Hepatocyte (in vitro differentiated cells): ENCODE results near the gene WIPF3. TPM values are rescaled to one million over a fixed set of nuclear protein-coding genes. Genes with fewer than 3 reads are reported as not detected.
A peak's percentile ranks its signal among the peaks of the same experiment; 100 is the strongest.

Experiments used
- DNase-seq: peaks from one replicate; pipeline ENCODE4 v3.0.0-alpha.2; 2016; ENCODE audit warnings: low spot score
- H2AFZ ChIP-seq: fragments of 200-600 bp; sonication (generic); 2 replicates; pipeline ENCODE4 v1.6.0; 2016; ENCODE audit warnings: antibody characterized with exemption, mild to moderate bottlenecking
- H3K27ac ChIP-seq: fragments of 200-600 bp; sonication (generic); 2 replicates; pipeline ENCODE4 v1.5.1; 2016; ENCODE audit warnings: mild to moderate bottlenecking
- H3K27me3 ChIP-seq: fragments of 200-600 bp; sonication (generic); 2 replicates; pipeline ENCODE4 v1.6.1; 2016
- H3K36me3 ChIP-seq: fragments of 200-600 bp; sonication (generic); replicated peaks from 2 replicates; pipeline ENCODE4 v1.5.1; 2016; ENCODE audit warnings: low read depth; ENCODE audit not compliant: insufficient read depth
- H3K4me1 ChIP-seq: fragments of 200-600 bp; sonication (generic); 2 replicates; pipeline ENCODE4 v1.5.1; 2016; ENCODE audit warnings: mild to moderate bottlenecking, moderate library complexity; ENCODE audit not compliant: insufficient read depth
- H3K4me2 ChIP-seq: fragments of 200-600 bp; sonication (generic); 2 replicates; pipeline ENCODE4 v1.6.0; 2016
- H3K4me3 ChIP-seq: fragments of 200-600 bp; sonication (generic); 2 replicates; pipeline ENCODE4 v1.5.1; 2016; ENCODE audit warnings: mild to moderate bottlenecking
- H3K79me2 ChIP-seq: fragments of 200-600 bp; sonication (generic); 2 replicates; pipeline ENCODE4 v1.6.0; 2017; ENCODE audit warnings: mild to moderate bottlenecking
- H3K9me2 ChIP-seq: fragments of 200-600 bp; sonication (generic); replicated peaks from 2 replicates; pipeline ENCODE4 v1.6.0; 2017; ENCODE audit warnings: mild to moderate bottlenecking; ENCODE audit not compliant: insufficient read depth
- H3K9me3 ChIP-seq: fragments of 200-600 bp; sonication (generic); 2 replicates; pipeline ENCODE4 v1.5.1; 2016; ENCODE audit warnings: low read depth, mild to moderate bottlenecking
- H4K20me1 ChIP-seq: fragments of 200-600 bp; sonication (generic); 2 replicates; pipeline ENCODE4 v1.6.0; 2016; ENCODE audit warnings: mild to moderate bottlenecking; ENCODE audit not compliant: insufficient read depth, poor library complexity, severe bottlenecking
- CTCF ChIP-seq: fragments of 200-600 bp; sonication (generic); IDR thresholded peaks from 2 replicates; pipeline ENCODE4 v1.5.1; 2016; ENCODE audit warnings: antibody characterized with exemption, mild to moderate bottlenecking; ENCODE audit not compliant: poor library complexity
- EZH2 ChIP-seq: fragments of 200-600 bp; sonication (generic); IDR thresholded peaks from 2 replicates; pipeline ENCODE4 v1.6.1; 2016; ENCODE audit warnings: antibody characterized with exemption, mild to moderate bottlenecking, borderline replicate concordance
- EZH2phosphoT487 ChIP-seq: fragments of 200-600 bp; sonication (generic); IDR thresholded peaks from one replicate; pipeline ENCODE4 v1.6.1; 2018; ENCODE audit warnings: antibody characterized with exemption, mild to moderate bottlenecking, low read depth, moderate library complexity; ENCODE audit not compliant: unreplicated experiment, severe bottlenecking
- WGBS: methylation state at CpG from one replicate; pipeline ENCODE4 v1.1.6; 2016; ENCODE audit warnings: low lambda C conversion rate; ENCODE audit errors: missing lambda C conversion rate; 5-methylcytosine and 5-hydroxymethylcytosine counted together
- polyA plus RNA-seq: library from polyadenylated mRNA; unstranded; fragments of >200 nt; fragmentation: Nextera tagmentation; extraction: Ambion mirVana; gene quantifications from 2 replicates; pipeline ENCODE4 v1.2.1, GENCODE V29; 2016
- total RNA-seq: library from RNA; depleted of rRNA; stranded (reverse); fragments of >200 nt; gene quantifications from 2 replicates; pipeline ENCODE4 v1.2.3, GENCODE V29; 2014

The WIPF3 gene
- total and polyA plus RNA-seq, 2 experiments from 2014 or later = 0.98 to 2.4 TPM

- DNase-seq = no peak
- no peak overlapping the region for H3K4me3 ChIP-seq
- H4K20me1 ChIP-seq = no peaks in the 10 kb centered on the region
- H3K4me1 ChIP-seq = no peaks in the 10 kb centered on the region
- H3K79me2 ChIP-seq = no peaks in the 10 kb centered on the region
- H3K9me2 ChIP-seq = no peaks in the 10 kb centered on the region
- H3K27ac ChIP-seq = no peak overlapping the region
- no peak overlapping the region for H2AFZ ChIP-seq
- no peak for TF ChIP-seq EZH2
- TF ChIP-seq CTCF = no peak
- no peaks in the 10 kb centered on the region for H3K9me3 ChIP-seq
- no peaks in the 10 kb centered on the region for H3K36me3 ChIP-seq
- WGBS = 93% methylated on average over 2 of the region's 2 CpGs
- no peaks in the 10 kb centered on the region for H3K27me3 ChIP-seq
- H3K4me2 ChIP-seq = no peak overlapping the region
Measured at GRCh38 chr7:29940199-29940598, 133.9 kb downstream of the WIPF3 start.

GRCh38 chr7:29945259-29945809 is 139.0 kb downstream of the WIPF3 start:
- H3K9me2 ChIP-seq = no peaks in the 10 kb centered on the region
- H3K27ac ChIP-seq = no peak overlapping the region
- no peaks in the 10 kb centered on the region for H3K27me3 ChIP-seq
- H3K79me2 ChIP-seq = no peaks in the 10 kb centered on the region
- TF ChIP-seq EZH2 (no peak), CTCF (no peak), EZH2phosphoT487 (no peak)
- no peaks in the 10 kb centered on the region for H3K36me3 ChIP-seq
- H4K20me1 ChIP-seq = no peaks in the 10 kb centered on the region
- no peak overlapping the region for H3K4me3 ChIP-seq
- DNase-seq = no peak
- WGBS = 94% methylated on average over 4 of the region's 4 CpGs
- H3K4me1 ChIP-seq = no peaks in the 10 kb centered on the region
- no peaks in the 10 kb centered on the region for H3K9me3 ChIP-seq
- H3K4me2 ChIP-seq = no peak overlapping the region
- H2AFZ ChIP-seq = no peak overlapping the region

GRCh38 chr7:29946428-29947186 is 140.3 kb downstream of the WIPF3 start:
- Histone ChIP-seq H3K4me3 (no peak overlapping the region), H3K4me2 (no peak overlapping the region), H3K27me3 (no peaks in the 10 kb centered on the region), H2AFZ (no peak overlapping the region), H3K27ac (no peak overlapping the region), H3K79me2 (no peaks in the 10 kb centered on the region), H3K9me3 (no peaks in the 10 kb centered on the region), H3K4me1 (no peaks in the 10 kb centered on the region), H3K9me2 (no peaks in the 10 kb centered on the region), H3K36me3 (no peaks in the 10 kb centered on the region), H4K20me1 (no peaks in the 10 kb centered on the region)
- DNase-seq = no peak
- TF ChIP-seq CTCF (peak; percentile 28), EZH2 (no peak), EZH2phosphoT487 (no peak)
- 87% methylated on average over 5 of the region's 5 CpGs for WGBS
